DND-41 (cell line): ENCODE results near the gene KIAA0586.

Experiments used
- EZH2 ChIP-seq: IDR thresholded peaks from 3 replicates; pipeline ENCODE4 v1.6.1; 2012; ENCODE audit warnings: borderline replicate concordance, low read depth, mild to moderate bottlenecking, moderate library complexity, low read length, inconsistent platforms; ENCODE audit not compliant: severe bottlenecking
- TF ChIP-seq, protein P1 (sequence below): IDR thresholded peaks from 2 replicates; pipeline ENCODE4 v1.5.1; 2012; ENCODE audit warnings: borderline replicate concordance, low read length, moderate library complexity, mild to moderate bottlenecking; ENCODE audit not compliant: poor library complexity, severe bottlenecking; ENCODE audit errors: extremely low read depth

DNA sequence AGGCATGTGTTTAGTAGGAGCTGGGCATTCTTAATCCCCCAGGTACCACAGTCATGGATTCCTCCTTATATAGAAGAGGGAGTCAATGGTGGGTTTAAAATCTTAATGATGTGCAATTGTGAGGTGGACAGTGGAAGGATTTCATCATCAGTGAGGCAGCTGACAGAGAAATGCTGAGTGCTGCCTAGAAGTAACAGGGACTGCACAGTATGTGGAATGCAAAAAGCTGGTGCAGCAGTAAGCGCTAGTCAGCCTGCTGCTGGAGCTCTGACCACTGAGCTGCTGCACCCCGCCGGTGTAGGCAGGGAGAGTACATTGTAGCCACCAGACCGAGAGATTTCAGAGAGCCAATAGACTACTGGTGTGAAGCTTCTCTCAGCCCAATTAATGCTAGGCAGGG, 129.7 kb downstream of the KIAA0586 start:
- TF ChIP-seq, protein P1, sequence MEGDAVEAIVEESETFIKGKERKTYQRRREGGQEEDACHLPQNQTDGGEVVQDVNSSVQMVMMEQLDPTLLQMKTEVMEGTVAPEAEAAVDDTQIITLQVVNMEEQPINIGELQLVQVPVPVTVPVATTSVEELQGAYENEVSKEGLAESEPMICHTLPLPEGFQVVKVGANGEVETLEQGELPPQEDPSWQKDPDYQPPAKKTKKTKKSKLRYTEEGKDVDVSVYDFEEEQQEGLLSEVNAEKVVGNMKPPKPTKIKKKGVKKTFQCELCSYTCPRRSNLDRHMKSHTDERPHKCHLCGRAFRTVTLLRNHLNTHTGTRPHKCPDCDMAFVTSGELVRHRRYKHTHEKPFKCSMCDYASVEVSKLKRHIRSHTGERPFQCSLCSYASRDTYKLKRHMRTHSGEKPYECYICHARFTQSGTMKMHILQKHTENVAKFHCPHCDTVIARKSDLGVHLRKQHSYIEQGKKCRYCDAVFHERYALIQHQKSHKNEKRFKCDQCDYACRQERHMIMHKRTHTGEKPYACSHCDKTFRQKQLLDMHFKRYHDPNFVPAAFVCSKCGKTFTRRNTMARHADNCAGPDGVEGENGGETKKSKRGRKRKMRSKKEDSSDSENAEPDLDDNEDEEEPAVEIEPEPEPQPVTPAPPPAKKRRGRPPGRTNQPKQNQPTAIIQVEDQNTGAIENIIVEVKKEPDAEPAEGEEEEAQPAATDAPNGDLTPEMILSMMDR, result no peak
- no peak for TF ChIP-seq EZH2
